Stimulated activated CD4-positive, alpha-beta T cell treated with anti-CD3 and anti-CD28 coated beads, Interleukin-4, amount 100 ng/mL, for 1 hour (primary cell): ENCODE data around the gene LDB2.
"Not testable (repeated sequence)": the region's sequence is repeated elsewhere in the genome, so short reads cannot be mapped to it uniquely, and the experiment has no call there.

ENCODE experiments used
- DNase-seq: peaks from one replicate; pipeline ENCODE4 v3.0.0-alpha.2; 2020

LDB2 gene

GRCh38 chr4:16897991-16898827, at the start of gene LDB2:
Gene LDB2, minus strand, starts transcription at chr4:16898645.
- DNase-seq, result no peak

DNA sequence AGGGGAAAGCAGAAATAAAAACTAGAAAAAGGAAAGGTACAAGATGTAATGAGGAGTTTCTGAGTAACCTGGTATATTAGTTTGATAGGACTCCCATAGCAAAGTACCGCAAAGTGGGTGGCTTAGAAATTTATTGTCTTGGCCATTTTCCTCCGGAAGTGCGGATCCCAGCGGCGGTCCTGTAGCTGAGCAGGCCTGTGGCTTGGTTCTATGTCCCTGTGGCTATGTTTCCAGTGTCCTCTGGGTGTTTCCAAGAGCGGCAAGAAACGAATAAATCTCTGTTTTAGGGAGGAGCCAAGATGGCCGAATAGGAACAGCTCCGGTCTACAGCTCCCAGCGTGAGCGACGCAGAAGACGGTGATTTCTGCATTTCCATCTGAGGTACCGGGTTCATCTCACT, 44.0 kb upstream of the LDB2 start:
- DNase-seq, result no peak

DNA sequence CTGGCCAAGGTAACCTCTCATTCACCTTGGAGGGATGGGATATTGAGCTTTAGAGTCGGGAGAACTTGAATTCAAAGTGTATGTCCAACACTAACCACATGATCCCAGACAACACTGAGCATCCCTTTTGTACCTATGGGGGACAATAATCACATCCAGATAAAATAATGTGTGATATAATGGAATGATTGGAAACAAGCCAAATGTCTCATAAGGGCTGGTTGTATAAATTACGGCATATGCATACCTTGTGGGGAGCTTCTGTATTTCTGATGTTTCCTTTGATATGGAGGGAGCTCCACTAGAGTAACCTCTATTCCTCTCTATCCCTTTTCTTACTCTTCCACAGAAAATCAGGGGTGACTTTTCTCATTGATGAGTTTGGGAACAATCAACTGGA, 40.7 kb upstream of the LDB2 start:
- DNase-seq, result no peak

GRCh38 chr4:16938512-16939040, 40.1 kb upstream of the LDB2 start:
- DNase-seq, result no peak

DNA sequence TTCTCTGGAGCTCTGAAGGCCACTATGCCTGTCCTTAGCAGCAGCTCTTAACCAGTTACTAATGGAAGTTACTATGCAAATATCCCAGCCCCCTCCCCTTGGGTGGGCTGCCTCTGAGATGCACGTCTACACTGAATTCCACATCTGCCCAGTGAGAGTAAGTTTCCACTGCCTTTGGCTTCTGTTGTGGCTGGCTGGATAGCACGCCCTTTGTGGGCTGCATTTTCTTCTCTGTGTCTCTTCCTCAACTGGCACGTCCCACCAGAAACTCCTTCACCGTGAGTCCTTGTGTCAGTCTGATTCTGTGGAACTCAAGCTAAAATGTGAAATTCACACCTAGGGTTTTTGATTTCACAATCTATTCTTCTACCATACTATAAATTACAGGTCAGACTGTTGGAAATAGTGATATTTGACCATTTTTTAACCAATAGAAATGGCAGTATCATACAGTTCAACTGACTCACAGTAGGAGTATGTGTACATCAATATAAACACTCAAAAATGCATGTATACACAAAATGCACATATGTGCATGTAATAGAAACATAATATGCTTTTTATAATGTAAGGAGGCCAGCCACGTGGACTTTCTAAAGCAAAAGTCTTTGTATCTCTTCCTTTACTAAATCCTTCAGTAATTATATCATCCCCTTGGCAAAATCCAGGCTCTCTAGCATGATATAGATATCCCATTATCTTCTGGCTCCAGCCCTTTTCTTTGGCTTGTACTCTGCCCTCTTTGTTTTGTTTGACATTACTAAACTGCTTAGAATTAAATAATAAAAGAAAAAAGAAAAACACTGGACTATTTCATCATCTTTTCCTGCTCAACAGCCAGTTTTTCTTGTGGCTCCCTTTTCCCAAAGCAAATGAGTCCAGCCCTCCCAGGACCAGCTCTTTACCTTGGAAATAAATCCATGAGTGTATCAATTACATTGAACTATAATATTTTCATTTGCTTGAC, 33.2 kb upstream of the LDB2 start:
- DNase-seq, result no peak

- DNase-seq, result no peak
Observed at GRCh38 chr4:16926214-16926613, 27.8 kb upstream of the LDB2 start.

GRCh38 chr4:16918716-16919115, 20.3 kb upstream of the LDB2 start:
- DNase-seq, result not testable (repeated sequence)

DNA sequence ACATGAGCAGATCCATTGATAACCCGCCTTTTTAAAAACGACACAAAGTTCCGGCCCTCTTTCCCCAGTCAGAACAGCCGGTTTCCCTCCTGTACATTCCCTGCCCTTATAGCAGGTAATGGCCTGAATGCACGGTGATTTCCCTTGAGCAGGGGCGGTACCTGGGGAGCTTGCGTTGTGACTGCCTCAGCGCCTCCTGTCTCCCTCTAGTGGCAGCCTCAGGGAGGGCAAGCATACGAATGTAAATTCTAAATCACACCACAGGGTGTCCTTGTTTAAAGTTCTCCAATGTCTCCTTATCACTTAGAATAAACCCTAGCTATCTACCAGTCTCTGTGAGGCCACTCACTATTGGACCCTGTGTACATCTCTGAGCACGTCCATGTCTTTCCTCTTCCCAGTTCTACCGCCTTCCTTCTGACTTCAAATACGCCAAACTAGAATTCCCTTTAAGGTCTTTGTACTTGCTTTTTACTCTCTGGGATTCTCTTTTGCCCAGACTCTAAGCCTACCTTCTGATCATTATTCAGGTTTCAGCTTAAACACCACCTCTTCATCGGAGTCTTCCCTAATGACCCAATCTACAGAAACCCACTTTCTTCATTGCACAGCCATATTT, 18.4 kb upstream of the LDB2 start:
- DNase-seq, result peak; percentile 71

- DNase-seq, result no peak
Observed at GRCh38 chr4:16916031-16916430, 17.6 kb upstream of the LDB2 start.

- DNase-seq, result no peak
Observed at GRCh38 chr4:16914208-16914607, 15.8 kb upstream of the LDB2 start.

DNA sequence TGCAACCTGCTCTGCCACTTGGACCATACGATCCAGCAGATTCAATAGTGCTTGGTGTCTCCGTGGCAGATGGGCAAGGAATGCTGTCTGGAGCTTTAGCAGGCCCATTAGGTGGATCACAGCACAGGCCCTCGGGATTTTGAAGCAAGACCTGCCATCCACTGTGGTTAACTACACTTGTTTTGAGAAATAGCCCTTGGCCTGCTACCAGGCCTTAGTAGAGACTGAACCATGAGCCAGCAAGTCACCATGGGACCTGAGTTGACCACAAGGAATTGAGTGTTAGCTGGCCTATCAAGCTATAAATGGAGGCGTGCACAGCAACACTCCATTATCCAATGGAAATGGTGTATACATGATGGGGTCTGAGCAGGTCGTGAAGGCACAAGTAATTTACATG, 14.5 kb upstream of the LDB2 start:
- no peak for DNase-seq

GRCh38 chr4:16909281-16909680, 10.8 kb upstream of the LDB2 start:
- no peak for DNase-seq

DNA sequence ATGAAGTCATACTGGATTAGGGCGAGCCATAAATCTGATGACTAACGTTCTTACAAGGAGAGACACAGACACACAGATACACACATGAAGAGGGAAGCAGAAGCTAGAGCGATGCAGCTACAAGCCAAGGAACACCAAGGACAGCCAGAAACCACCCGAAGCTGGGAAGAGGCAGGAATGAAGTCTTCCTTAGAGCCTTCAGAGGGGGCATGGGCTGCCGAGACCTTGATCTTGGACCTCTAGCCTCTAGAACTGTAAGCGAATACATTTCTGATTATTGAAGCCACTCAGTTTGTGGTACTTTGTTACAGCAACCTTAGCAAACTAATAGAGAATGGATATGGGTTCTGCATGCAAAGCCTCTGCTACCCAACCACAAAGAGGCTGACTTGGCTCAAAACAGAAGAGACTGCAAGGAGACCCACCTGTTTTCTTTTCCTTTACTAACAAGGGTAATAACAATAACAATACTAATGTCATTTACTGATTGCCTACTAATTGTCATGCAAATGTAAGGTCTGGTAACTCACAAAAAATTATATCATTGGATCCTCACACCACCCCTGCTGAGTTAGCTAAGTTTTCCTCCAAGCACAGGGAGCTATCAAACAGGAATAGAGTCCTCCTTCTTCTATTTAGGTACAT, 10.1 kb upstream of the LDB2 start:
- DNase-seq, result no peak

- DNase-seq, result no peak
Observed at GRCh38 chr4:16900325-16900724, 1.9 kb upstream of the LDB2 start.

DNA sequence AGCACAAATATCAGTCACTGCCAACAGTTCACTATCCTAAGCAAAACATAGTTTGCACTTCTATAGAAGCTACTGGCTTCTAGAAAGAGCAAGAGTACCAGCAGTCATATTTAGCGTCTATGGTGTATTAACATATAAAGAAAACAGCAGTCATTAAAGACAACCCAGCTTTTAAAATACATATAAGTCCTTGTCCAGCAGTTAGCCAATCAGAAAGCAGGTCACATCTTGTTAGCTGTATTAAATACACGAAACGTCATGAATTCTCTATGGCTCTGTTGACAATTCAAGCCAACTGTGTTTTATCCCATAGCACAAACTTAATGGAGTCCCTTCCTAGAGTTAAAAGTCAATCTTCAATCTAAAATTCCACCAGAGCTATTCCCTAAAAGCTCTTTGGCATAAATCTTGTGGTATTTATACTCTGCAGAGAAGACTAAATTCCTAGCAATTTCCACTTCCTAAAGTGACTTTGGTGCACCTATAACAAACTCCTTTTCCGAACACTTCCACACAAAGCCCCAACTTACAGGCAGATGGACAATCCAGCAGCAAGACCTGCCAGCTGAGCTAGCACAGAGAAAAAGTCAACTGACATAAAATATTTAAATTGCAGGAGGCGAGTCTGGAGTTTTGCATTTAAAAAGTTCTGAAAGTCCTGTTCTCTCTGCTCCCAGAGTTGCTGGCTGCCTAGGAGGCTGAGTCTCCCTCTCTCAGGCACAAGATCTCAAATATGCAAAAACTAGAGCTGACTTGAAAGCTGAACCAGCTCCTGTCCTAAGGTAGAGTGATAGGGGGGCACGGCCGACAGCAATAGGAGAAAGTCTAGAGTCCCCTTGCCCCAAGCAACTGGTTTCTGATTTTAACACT, 1.3 kb downstream of the LDB2 start:
- DNase-seq, result no peak

- no peak for DNase-seq
Observed at GRCh38 chr4:16894406-16894805, 4.0 kb downstream of the LDB2 start.

GRCh38 chr4:16893141-16893651, 5.2 kb downstream of the LDB2 start:
- DNase-seq, result no peak

GRCh38 chr4:16890651-16891050, 7.8 kb downstream of the LDB2 start:
- DNase-seq, result no peak

GRCh38 chr4:16889945-16890344, 8.5 kb downstream of the LDB2 start:
- no peak for DNase-seq

- DNase-seq, result no peak
Observed at GRCh38 chr4:16887887-16888286, 10.6 kb downstream of the LDB2 start.
